ENCODE measurements around the gene TLR6. TPM values are rescaled to one million over a fixed set of nuclear protein-coding genes. Genes with fewer than 3 reads are reported as not detected.

Gene TLR6
- polyA plus RNA-seq, 1 of the 3 experiments (the other 2 are of a cell fraction) = 0.10 TPM

DNA sequence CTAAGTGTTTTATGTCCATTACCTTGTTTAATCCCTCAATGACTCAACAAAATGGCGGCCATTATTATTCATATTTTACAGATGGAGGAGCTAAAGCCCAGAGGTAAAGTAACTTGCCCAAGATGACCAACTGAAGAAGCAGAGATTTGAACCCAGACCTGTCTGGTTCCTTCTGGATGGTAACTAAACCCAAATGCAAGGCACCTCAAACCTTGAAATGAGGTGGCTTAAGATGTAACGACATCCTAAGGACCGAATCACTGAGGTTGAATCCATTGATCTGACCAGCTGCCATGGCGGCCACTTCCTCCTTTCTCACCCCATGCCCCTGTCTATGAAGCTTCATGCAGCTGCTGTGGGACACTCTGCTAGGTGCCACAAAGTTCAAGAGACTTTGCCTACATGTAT lies 74.8 kb downstream of the TLR6 start:
- 0 out of 2 replicates have a peak overlapping the region, but pooled peaks have one; percentile 3 for H2AFZ ChIP-seq (ENCODE audit: low read depth)
- DNase-seq = no peak
- H3K4me3 ChIP-seq (ENCODE audit: low read depth in 2 of 2, low read length in 1 of 2) = no peak overlapping the region
- no peaks in the 10 kb centered on the region for H3K9me3 ChIP-seq
- peaks cover 5% of the 10 kb centered on the region; the same call in 1 of the 2 replicates for H3K27me3 ChIP-seq (ENCODE audit: insufficient read depth)
- CTCF ChIA-PET = interaction anchor here (0.6 to 8.0 kb wide), 19 partner anchors 8 to 791 kb away, joined by 3 to 88 read pairs (median 8); partner anchors contain the start of gene TLR1
- no peak overlapping the region for H3K9ac ChIP-seq
- H3K27ac ChIP-seq (ENCODE audit: low read depth in 2 of 2, low read length in 1 of 2) = no peak overlapping the region
- H3K36me3 ChIP-seq (replicated peaks in 1 of 2; ENCODE audit: control insufficient read depth in 1 of 2, insufficient read depth in 2 of 2, low read length in 1 of 2) = no peaks in the 10 kb centered on the region
- no peaks in the 10 kb centered on the region for H3F3A ChIP-seq (replicated peaks; ENCODE audit: insufficient read depth)
- TF ChIP-seq SIN3A (IDR thresholded peaks at IDR 0.05; ENCODE audit: borderline replicate concordance, low read depth, low read length) (no peak), MEF2A (IDR thresholded peaks at IDR 0.05; ENCODE audit: borderline replicate concordance, low read depth) (no peak), MAX (IDR thresholded peaks at IDR 0.05; ENCODE audit: low read depth) (no peak), RXRA (IDR thresholded peaks at IDR 0.05; ENCODE audit: borderline replicate concordance, low read depth) (no peak), EP300 (IDR thresholded peaks at IDR 0.05; ENCODE audit: borderline replicate concordance in 1 of 2, low read depth in 1 of 2, low read length in 1 of 2) (no peak), NFIC (IDR thresholded peaks at IDR 0.05; ENCODE audit: borderline replicate concordance) (no peak), CHD2 (IDR thresholded peaks at IDR 0.05; ENCODE audit: low read length, partially characterized antibody) (no peak), RCOR1 (IDR thresholded peaks at IDR 0.05; ENCODE audit: low read length) (no peak), IRF3 (IDR thresholded peaks at IDR 0.05; ENCODE audit: low read depth, low read length) (no peak), GATA2 (CRISPR knock-in tag; IDR thresholded peaks at IDR 0.05) (no peak), ELF1 (IDR thresholded peaks at IDR 0.05) (no peak), FOXJ3 (CRISPR knock-in tag; IDR thresholded peaks at IDR 0.05) (no peak), TEAD4 (IDR thresholded peaks at IDR 0.05; ENCODE audit: borderline replicate concordance, insufficient read depth) (no peak), RFX5 (IDR thresholded peaks at IDR 0.05; ENCODE audit: low read length) (no peak), EZH2phosphoT487 (IDR thresholded peaks at IDR 0.05; ENCODE audit: borderline replicate concordance, low read depth) (no peak)
- TF ChIP-seq, protein P1, sequence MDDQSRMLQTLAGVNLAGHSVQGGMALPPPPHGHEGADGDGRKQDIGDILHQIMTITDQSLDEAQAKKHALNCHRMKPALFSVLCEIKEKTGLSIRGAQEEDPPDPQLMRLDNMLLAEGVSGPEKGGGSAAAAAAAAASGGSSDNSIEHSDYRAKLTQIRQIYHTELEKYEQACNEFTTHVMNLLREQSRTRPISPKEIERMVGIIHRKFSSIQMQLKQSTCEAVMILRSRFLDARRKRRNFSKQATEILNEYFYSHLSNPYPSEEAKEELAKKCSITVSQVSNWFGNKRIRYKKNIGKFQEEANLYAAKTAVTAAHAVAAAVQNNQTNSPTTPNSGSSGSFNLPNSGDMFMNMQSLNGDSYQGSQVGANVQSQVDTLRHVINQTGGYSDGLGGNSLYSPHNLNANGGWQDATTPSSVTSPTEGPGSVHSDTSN (IDR thresholded peaks at IDR 0.05) = no peak
- TF ChIP-seq, protein P2, sequence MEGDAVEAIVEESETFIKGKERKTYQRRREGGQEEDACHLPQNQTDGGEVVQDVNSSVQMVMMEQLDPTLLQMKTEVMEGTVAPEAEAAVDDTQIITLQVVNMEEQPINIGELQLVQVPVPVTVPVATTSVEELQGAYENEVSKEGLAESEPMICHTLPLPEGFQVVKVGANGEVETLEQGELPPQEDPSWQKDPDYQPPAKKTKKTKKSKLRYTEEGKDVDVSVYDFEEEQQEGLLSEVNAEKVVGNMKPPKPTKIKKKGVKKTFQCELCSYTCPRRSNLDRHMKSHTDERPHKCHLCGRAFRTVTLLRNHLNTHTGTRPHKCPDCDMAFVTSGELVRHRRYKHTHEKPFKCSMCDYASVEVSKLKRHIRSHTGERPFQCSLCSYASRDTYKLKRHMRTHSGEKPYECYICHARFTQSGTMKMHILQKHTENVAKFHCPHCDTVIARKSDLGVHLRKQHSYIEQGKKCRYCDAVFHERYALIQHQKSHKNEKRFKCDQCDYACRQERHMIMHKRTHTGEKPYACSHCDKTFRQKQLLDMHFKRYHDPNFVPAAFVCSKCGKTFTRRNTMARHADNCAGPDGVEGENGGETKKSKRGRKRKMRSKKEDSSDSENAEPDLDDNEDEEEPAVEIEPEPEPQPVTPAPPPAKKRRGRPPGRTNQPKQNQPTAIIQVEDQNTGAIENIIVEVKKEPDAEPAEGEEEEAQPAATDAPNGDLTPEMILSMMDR (IDR thresholded peaks at IDR 0.05) = no peak
- TF ChIP-seq, protein P3, sequence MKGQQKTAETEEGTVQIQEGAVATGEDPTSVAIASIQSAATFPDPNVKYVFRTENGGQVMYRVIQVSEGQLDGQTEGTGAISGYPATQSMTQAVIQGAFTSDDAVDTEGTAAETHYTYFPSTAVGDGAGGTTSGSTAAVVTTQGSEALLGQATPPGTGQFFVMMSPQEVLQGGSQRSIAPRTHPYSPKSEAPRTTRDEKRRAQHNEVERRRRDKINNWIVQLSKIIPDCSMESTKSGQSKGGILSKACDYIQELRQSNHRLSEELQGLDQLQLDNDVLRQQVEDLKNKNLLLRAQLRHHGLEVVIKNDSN (IDR thresholded peaks at IDR 0.05; ENCODE audit: borderline replicate concordance, low read depth) = no peak
- H3K4me1 ChIP-seq (ENCODE audit: control insufficient read depth in 1 of 2, insufficient read depth in 2 of 2, low read depth in 1 of 2, low read length in 1 of 2) = no peaks in the 10 kb centered on the region
- POLR2A ChIA-PET = no interaction called here
- H3K4me2 ChIP-seq = no peak overlapping the region
- H3K79me2 ChIP-seq (ENCODE audit: insufficient read depth) = no peaks in the 10 kb centered on the region
- no peaks in the 10 kb centered on the region for H3K9me2 ChIP-seq
- 81% methylated on average over 4 of the region's 4 CpGs for WGBS (ENCODE audit: low lambda C conversion rate)
- H4K20me1 ChIP-seq (ENCODE audit: insufficient read depth) = no peaks in the 10 kb centered on the region

Measured in SK-N-SH (cell line).